ENCODE measurements around the gene SEC14L6.
A peak's percentile ranks its signal among the peaks of the same experiment; 100 is the strongest.
"Not testable (repeated sequence)": the region's sequence is repeated elsewhere in the genome, so short reads cannot be mapped to it uniquely, and the experiment has no call there.

SEC14L6 gene

DNA sequence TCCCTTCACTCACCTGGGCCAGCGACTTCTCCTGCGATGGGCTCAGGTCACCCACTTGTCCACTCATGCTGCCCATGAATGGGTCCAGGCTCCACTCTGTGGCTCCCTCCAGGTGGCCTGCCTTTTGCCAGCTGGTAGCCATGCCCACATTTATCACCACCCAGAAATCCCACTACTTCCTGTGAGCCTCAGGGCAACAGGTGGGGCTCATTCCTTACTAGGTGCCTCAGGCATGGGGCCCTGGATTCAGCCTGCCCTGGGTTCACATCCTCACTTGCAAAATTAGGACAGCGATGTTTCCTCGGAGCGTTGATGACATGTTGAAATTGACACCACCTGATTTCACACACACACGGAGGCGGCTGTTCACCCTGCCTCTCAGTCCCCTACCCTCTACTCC lies at the start of gene SEC14L6:
TSS of gene SEC14L6 (minus strand) at position 126 of the 400 bp plus-strand sequence. CDS start at position 67, 59 bp downstream.
- no peak for DNase-seq (ENCODE audit: low spot score)

- DNase-seq (ENCODE audit: low spot score) = no peak
Observed at GRCh38 chr22:30596199-30596598, 49.7 kb upstream of the SEC14L6 start.

- DNase-seq (ENCODE audit: low spot score) = not testable (repeated sequence)
Observed at GRCh38 chr22:30592360-30592713, 45.8 kb upstream of the SEC14L6 start.

DNA sequence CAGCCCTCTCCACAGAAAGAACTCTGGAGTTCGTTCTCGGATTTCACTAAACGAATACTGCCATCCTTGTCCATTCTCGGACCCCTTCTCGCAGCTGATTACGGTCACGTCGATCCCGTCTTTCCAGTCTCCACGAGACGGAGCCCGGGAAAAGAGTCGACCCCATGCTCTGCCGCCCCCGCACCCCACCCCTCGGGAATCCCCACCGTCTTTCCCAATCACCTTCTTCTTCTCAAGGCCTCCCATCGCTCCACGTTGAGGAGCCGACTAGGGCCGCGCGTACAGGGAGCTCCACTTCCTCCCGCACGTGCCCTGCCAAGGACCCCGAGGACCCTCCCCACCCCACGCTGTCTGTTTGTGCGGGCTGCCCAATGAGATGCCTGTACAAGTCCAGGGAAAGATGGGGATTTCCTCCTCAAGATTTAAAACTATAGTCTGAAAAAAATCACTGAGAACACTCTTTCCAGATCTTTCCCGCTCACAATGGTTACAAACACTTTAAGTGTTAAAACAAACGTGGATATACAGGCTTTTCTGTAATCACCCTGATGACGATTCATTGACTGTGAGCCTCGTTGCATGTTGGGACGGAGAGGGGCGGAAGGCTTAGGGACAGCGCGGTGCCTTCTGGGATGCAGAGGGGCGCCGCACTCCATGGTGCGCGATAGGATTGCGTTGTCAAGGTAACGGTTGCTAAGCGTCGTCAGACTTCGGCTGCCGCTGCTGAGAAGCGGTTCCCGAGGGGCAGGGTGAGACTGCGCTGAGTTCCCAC lies 45.2 kb upstream of the SEC14L6 start, which contains the start of gene PES1:
TSS of gene PES1 (minus strand) at position 323 of the 772 bp plus-strand sequence. CDS start at position 246, 77 bp downstream.
- DNase-seq (ENCODE audit: low spot score) = peak; percentile 97

DNA sequence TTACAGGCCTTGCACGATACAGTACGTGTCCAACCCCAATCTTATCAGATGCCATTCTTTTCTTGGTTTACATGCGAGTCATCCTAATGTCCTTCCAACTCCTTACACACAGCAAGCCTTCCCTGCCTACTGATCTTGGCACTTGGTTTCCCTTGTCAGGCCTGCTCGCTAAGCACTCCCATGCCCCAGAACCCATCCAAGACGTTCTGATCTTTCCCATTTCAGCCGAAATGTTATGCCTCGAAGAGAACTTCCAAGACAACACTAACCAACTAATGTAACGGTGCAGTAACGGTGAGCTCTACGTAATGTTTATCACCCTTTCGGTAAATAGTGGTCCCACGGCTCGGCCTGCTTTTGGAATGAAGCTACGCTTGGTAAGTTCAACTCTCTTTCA lies 44.6 kb upstream of the SEC14L6 start:
- no peak for DNase-seq (ENCODE audit: low spot score)

- DNase-seq (ENCODE audit: low spot score) = no peak
Observed at GRCh38 chr22:30586414-30586813, 39.9 kb upstream of the SEC14L6 start.

GRCh38 chr22:30584441-30584840 lies 37.9 kb upstream of the SEC14L6 start:
- no peak for DNase-seq (ENCODE audit: low spot score)

GRCh38 chr22:30582788-30583545 lies 36.4 kb upstream of the SEC14L6 start:
- DNase-seq (ENCODE audit: low spot score) = peak; percentile 62

- DNase-seq (ENCODE audit: low spot score) = no peak
Observed at GRCh38 chr22:30582051-30582450, 35.5 kb upstream of the SEC14L6 start.

DNA sequence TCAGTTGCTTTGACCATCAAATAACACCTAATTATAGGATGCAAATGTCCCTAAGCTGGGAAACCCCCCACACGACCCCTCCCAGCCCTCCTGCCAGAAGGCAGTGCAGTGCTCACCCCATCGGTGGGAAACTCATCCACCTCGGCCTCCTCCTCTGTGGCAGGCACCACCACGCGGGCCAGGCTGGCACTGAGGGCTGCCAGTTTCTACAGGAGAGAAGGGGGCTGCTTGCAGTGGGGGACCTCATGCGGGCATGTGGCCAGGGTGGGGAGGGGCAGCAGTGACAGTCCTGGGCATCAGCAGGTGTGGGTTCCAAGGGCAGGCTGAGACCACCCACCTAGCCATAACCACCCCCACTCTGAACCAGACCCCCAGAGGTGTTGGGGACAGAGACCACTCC lies 34.4 kb upstream of the SEC14L6 start:
- DNase-seq (ENCODE audit: low spot score) = no peak

GRCh38 chr22:30578481-30578880 lies 31.9 kb upstream of the SEC14L6 start:
- no peak for DNase-seq (ENCODE audit: low spot score)

DNA sequence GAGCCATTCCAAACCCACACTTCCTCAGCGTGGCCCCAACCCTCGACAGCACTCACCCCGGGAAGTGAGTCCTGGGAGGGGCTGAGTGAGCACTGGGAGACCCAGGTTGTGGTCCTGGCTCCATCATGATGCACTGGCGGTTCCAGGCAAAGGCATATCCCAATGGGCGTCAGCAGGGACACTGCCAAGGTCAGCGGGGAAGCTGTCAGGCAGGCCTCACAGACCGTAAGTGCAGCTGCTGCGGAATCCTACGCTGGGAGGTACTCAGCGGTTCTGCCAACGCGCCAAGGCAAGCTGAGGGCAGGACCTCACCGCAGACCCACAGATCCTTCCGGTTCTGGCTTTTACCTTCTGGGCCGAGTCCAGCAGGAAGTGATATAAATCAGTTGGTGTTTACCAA lies 29.3 kb upstream of the SEC14L6 start:
- DNase-seq (ENCODE audit: low spot score) = no peak

DNA sequence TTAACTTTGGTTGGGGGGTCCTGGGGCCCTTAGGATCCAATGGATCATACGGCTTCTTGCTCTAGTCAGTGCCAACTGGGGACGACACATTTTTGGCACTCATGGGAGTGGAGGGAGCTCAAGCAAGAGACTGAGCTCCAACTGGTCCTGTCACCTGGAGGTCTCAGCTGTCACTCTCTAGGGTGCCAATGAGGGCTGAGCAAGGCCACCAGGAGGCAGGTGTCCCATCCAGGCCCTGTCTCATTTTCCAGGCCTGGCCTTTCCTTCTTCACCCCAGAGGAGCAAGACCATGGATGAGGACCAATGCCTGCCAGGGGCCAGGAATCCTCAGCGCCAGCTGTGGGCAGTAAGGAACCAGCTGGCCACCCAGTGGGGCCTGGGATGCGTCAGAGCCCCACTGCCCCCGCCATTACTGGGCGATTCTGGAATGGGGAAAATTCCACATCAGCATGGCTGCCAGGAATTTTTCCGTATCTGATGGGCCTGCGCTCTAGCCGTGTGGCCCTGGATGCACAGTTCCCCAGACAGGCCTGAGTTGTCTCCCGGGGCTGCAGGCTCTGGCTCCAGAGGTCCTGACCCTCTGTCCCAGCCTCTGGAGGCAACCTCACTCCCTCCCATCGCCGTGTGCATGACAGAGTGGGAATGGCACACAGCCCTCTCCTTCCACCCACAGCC lies 28.6 kb upstream of the SEC14L6 start:
- no peak for DNase-seq (ENCODE audit: low spot score)

DNA sequence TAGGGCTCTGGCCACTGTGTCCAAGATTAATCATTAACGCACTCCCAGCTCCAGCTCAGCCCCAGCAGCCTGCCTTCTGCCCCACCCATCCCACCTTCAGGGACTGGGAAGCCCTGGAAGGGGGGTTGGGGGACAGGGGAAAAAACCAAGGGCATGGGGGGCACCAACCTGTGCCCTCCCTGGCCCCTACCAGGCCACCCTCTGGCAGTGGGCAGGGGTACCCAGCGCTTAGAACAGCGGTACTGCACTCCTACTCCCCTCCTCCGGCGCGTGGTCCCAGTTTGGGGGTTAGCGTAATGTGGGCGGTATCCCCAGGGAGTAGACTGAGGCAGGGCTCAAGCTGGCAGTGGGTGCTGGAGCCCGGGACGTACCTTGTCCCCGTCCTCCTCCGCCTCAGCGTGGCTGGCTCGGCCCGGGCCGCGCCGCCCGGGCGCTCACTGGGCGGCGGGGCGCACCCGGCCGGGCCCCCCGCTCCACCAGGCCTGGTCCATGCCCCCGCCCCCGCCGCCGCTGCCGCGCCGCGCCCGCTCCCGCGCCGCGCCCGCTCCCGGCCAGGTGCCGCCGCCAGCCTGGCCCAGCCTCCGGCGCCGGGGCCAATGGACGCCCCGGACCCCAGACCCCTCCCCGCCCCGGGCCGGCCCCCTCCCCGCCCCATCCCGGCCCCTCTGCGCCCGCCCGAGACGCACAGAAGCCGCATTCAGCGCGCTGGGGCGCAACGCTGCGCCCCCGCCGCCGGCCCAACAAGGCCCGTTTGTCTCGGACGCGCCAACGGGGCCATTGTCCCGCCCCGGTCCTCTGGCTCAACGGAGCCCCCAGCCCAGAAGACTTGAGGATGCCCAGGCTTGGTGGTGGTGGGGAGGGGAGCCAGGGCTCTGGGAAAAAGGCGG lies 27.8 kb upstream of the SEC14L6 start, which contains the start of gene GAL3ST1:
TSS of gene GAL3ST1 (minus strand) at position 571 of the 887 bp plus-strand sequence. CDS start 17,273 bp downstream, outside the sequence.
- DNase-seq (ENCODE audit: low spot score) = peak; percentile 62

DNA sequence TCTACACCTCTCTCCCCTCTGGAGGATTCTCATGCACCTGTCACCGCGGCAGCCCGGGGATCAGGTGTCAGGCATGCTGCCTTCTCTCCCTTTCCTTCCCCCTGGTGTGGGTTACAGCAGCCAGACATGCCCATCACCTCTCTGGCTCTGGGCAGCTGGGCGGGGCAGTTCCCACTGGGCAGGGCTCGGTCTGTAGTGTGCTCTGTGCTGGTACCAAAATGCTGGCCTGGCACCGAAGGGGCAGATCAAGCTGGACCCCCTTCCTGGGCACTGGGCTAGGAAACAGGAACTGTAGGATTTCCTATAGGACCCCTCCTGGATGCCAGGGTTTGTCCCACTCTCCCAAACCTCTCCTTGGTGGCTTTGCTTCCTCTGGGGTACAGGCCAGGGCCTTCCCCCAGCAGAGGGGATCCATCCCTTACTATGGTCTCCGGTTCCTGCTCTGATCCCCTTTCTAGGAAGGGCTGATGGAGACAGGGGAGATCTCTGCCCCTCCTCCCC lies 27.1 kb upstream of the SEC14L6 start:
- no peak for DNase-seq (ENCODE audit: low spot score)

DNA sequence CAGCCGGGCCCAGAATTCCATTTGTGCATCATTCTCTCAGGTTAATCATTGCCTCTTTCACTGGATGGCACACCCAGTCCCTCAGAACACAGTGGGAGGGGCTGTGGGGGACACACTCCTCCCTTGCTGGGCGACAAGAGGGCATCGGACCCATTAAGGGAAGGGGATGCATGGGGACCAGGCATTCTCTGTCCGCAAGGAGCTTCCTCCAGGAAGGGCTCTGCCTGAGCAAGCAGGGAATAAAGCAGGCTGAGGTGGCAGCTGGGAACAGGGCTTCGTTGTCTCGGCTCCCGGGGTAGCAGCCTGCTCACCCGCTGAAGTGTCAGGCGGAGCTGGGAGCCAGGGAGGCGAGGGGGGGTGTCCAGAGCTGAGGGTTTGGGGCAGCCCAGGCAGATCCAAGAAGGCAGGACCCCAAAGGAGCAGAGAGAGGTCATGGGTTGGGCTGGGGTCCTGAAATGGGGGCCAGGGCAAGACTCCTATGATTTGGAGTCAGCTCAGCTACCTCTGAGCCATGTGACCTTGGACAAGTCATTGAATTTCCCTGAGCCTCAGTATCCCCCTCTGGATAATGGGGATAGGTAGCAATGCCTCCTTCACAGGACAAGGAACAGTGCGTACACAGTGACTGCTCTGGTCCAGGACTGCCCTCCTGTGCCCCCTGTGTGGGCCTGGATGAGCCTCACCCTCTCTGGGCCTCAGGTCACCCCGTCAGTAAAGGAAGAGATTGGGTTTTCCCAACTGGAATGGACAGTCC lies 26.5 kb upstream of the SEC14L6 start:
- DNase-seq (ENCODE audit: low spot score) = no peak

DNA sequence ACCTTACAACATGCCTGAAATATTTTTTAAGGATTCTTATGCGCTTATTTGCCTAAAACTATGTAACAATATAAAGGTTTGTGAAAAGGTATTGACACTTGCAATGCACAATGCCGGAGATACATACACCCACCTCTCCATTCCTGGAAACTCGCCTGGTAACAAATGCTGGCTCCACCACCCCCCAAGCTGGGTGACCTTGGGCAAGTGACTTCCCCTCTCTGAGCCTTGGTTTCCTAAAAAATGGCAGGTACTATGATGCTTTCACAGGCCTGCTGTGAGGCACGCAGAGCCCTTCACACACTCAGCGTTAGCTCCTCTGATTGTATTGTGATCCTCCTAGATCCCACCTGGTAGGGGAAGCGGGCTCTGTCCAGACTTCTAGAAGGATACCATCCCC lies 25.7 kb upstream of the SEC14L6 start:
- no peak for DNase-seq (ENCODE audit: low spot score)

GRCh38 chr22:30569674-30570202 lies 23.2 kb upstream of the SEC14L6 start:
- no peak for DNase-seq (ENCODE audit: low spot score)

DNA sequence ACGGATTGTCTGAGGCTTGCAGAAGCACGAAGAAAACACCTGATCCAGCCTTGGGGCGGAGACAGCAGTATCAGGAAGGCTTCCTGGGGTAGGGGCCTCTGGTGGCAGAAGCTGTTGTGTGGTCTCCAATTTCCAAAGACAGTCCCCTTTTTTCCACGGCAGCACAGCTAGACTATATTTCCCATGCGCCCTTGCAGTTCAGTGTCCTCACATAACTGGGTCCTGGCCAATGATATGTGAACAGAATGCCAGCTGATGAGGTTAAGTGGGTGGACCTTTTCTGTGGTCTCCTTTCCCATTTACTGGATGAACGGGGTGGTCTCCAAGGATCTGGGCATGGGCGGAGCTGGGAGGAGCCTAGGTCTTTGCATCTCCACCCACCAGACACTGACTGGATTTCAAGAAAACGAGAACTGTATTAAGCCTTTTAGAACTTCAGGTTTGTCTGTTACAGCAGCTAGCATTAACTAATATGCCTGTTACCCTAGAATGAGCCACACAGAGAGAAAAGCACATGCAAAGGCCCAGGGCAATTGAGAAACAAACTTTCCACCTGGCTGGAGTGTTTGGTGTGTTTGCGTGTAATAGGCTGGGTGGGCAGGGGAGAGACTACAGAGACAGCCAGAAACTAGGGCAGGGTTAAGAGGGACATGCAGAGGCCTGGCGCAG lies 21.7 kb upstream of the SEC14L6 start:
- DNase-seq (ENCODE audit: low spot score) = no peak

- not testable (repeated sequence) for DNase-seq (ENCODE audit: low spot score)
Observed at GRCh38 chr22:30567277-30567676, 20.7 kb upstream of the SEC14L6 start.

Measured in ecto neural progenitor cell (in vitro differentiated cells).